Endothelial cell of umbilical vein (primary cell): Measurements from ENCODE around the gene CCDC12. TPM values are rescaled to one million over a fixed set of nuclear protein-coding genes. Genes with fewer than 3 reads are reported as not detected.
A peak's percentile ranks its signal among the peaks of the same experiment; 100 is the strongest.

Experiments used
- BruUV-seq: library from RNA; stranded (reverse); fragments of 400-500 nt; replicated peaks from 2 replicates; lab custom pipeline; 2021; lab: Mats Ljungman, UMichigan
- CTCF ChIA-PET: fragments of 300-600, 350-600 bp; sonication (Branson Sonifier 250); formaldehyde crosslinking; loops from one replicate; lab custom pipeline; 2021; ENCODE audit warnings: antibody characterized with exemption, inconsistent platforms; lab: Charles Lee
- POLR2A ChIA-PET: fragments of 300-600, 350-600 bp; sonication (Branson Sonifier 250); formaldehyde crosslinking; loops from one replicate; lab custom pipeline; 2021; ENCODE audit warnings: antibody characterized with exemption, inconsistent platforms; lab: Charles Lee
- DNase-seq: peaks from one replicate; pipeline ENCODE4 v3.0.0-alpha.2; 2011; ENCODE audit warnings: low read depth, low spot score
- FAIRE-seq: peaks from 2 replicates; lab custom pipeline; 2011; peaks lifted over from hg19 to GRCh38; lab: Jason Lieb, UNC
- H2AFZ ChIP-seq: 2 replicates; pipeline ENCODE4 v1.6.0; 2012; ENCODE audit warnings: low read depth, low read length, control low read depth, inconsistent platforms
- H3K27ac ChIP-seq: 2 replicates; pipeline ENCODE4 v1.5.1; 2011; ENCODE audit warnings: low read depth, mild to moderate bottlenecking, control low read depth, low read length, moderate library complexity; ENCODE audit not compliant: insufficient read depth
- H3K27me3 ChIP-seq, 2 experiments: 2 replicates each; pipeline versions ENCODE4 v1.6.0 to v1.6.1; 2011; ENCODE audit warnings: low read length in 2 of 2, mixed read lengths in 1 of 2; ENCODE audit not compliant: control insufficient read depth in 2 of 2, insufficient read depth in 2 of 2
- H3K36me3 ChIP-seq, 2 experiments: 2 replicates in 1 of 2; 3 replicates in 1 of 2; pipeline ENCODE4 v1.5.1; 2011; ENCODE audit warnings: low read length in 2 of 2, mild to moderate bottlenecking in 1 of 2, moderate library complexity in 1 of 2; ENCODE audit not compliant: control insufficient read depth in 2 of 2, insufficient read depth in 2 of 2; ENCODE audit errors: extremely low read depth in 1 of 2
- H3K4me1 ChIP-seq: 3 replicates; pipeline ENCODE4 v1.5.1; 2011; ENCODE audit warnings: mild to moderate bottlenecking, low read length; ENCODE audit not compliant: control insufficient read depth, insufficient read depth; ENCODE audit errors: extremely low read depth
- H3K4me2 ChIP-seq: 2 replicates; pipeline ENCODE4 v1.6.1; 2011; ENCODE audit warnings: low read length, control low read depth, mixed read lengths; ENCODE audit not compliant: insufficient read depth
- H3K4me3 ChIP-seq, 3 experiments: fragments of 200-600 bp in 1 of 3; sonication (generic), shearing (Covaris generic) in 1 of 3; replicated peaks in 1 of 3; 2 replicates each; pipeline ENCODE4 v1.5.1; 2011 to 2016; ENCODE audit warnings: control low read depth in 3 of 3, low read length in 3 of 3, mild to moderate bottlenecking in 2 of 3, inconsistent platforms in 1 of 3, low read depth in 1 of 3, moderate library complexity in 1 of 3; ENCODE audit not compliant: insufficient read depth in 1 of 3
- H3K79me2 ChIP-seq: 2 replicates; pipeline ENCODE4 v1.6.0; 2012; ENCODE audit warnings: low read length, inconsistent platforms; ENCODE audit not compliant: control insufficient read depth, insufficient read depth
- H3K9ac ChIP-seq: replicated peaks from 2 replicates; pipeline ENCODE3; 2011; ENCODE audit warnings: low read length, control low read depth; ENCODE audit not compliant: insufficient read depth; ENCODE audit errors: extremely low read depth
- H3K9me1 ChIP-seq: replicated peaks from 3 replicates; pipeline ENCODE4 v1.6.0; 2011; ENCODE audit warnings: mild to moderate bottlenecking, low read length; ENCODE audit not compliant: control insufficient read depth, insufficient read depth; ENCODE audit errors: extremely low read depth
- H3K9me3 ChIP-seq: replicated peaks from 2 replicates; pipeline ENCODE4 v1.5.1; 2012; ENCODE audit warnings: low read length, inconsistent platforms; ENCODE audit not compliant: control insufficient read depth, insufficient read depth
- H4K20me1 ChIP-seq: replicated peaks from 2 replicates; pipeline ENCODE3; 2011; ENCODE audit warnings: mild to moderate bottlenecking, low read length; ENCODE audit not compliant: control insufficient read depth, insufficient read depth; ENCODE audit errors: extremely low read depth
- CTCF ChIP-seq, 2 donors: IDR thresholded peaks; 1 replicate in 1 of 2; 2 replicates in 1 of 2; pipeline ENCODE4 v1.5.1; 2011; ENCODE audit warnings: low read length in 2 of 2, mild to moderate bottlenecking in 2 of 2, moderate library complexity in 2 of 2, control low read depth in 1 of 2, inconsistent platforms in 1 of 2, low read depth in 1 of 2; ENCODE audit not compliant: insufficient read depth in 1 of 2; ENCODE audit errors: extremely low read depth in 1 of 2
- EZH2 ChIP-seq: IDR thresholded peaks from 2 replicates; pipeline ENCODE4 v1.6.1; 2012; ENCODE audit warnings: borderline replicate concordance, low read depth, mild to moderate bottlenecking, moderate library complexity, low read length, inconsistent platforms; ENCODE audit not compliant: severe bottlenecking
- FOS ChIP-seq: IDR thresholded peaks from 2 replicates; pipeline ENCODE4 v1.6.1; 2011; ENCODE audit warnings: mild to moderate bottlenecking, low read length, moderate library complexity, borderline replicate concordance; ENCODE audit not compliant: insufficient read depth
- GATA2 ChIP-seq: IDR thresholded peaks from 2 replicates; pipeline ENCODE4 v1.7.0; 2011; ENCODE audit warnings: low read depth, mild to moderate bottlenecking, moderate library complexity, mixed read lengths, low read length; ENCODE audit not compliant: insufficient read length, insufficient read depth
- JUN ChIP-seq: IDR thresholded peaks from 2 replicates; pipeline ENCODE4 v1.6.1; 2011; ENCODE audit warnings: borderline replicate concordance, low read depth; ENCODE audit not compliant: insufficient read length, insufficient read depth
- MAX ChIP-seq: IDR thresholded peaks from 2 replicates; pipeline ENCODE4 v1.6.1; 2011; ENCODE audit not compliant: insufficient read depth, insufficient read length
- MYC ChIP-seq: IDR thresholded peaks from one replicate; pipeline ENCODE4 v1.6.1; 2011; ENCODE audit warnings: mild to moderate bottlenecking, low read depth, low read length
- POLR2A ChIP-seq: IDR thresholded peaks from 2 replicates; pipeline ENCODE4 v1.6.1; 2012; ENCODE audit warnings: low read depth, mild to moderate bottlenecking, control low read depth, low read length
- POLR2AphosphoS5 ChIP-seq: IDR thresholded peaks from 2 replicates; pipeline ENCODE4 v1.6.1; 2012; ENCODE audit warnings: low read depth, mild to moderate bottlenecking, control low read depth, low read length, moderate library complexity; ENCODE audit not compliant: insufficient read depth
- dilution Hi-C: fragments of 300-500 bp; cut with MboI; formaldehyde crosslinking; loops from one replicate; pipeline ENCODE4 v1.15.0; 2019; ENCODE audit warnings: low sequenced_read_pairs; ENCODE audit not compliant: extremely low pct_ligation_motif_present
- intact Hi-C: fragments of 100-400 bp; cut with micrococcal nuclease; formaldehyde crosslinking; loops from one replicate; pipeline ENCODE4 v1.10.0; 2022
- polyA plus RNA-seq, 4 experiments: library from polyadenylated mRNA; depleted of rRNA in 3 of 4; stranded (reverse) in 3 of 4; unstranded in 1 of 4; fragments of >200 nt; gene quantifications; 2 replicates each; pipeline versions ENCODE4 v1.2.1 to v1.2.3, GENCODE V29; 2011 to 2012; ENCODE audit warnings: missing spikeins in 1 of 4
- total RNA-seq: library from RNA; stranded (reverse); gene quantifications from 2 replicates; pipeline ENCODE4 v1.2.3, GENCODE V29; 2021

Gene CCDC12
- total and polyA plus RNA-seq, 2 donors (not counting 3 experiments of a cell fraction or from before 2014, with no cell fraction given): 35.1 to 50.5 TPM

GRCh38 chr3:46979958-46980497 lies 3.5 kb upstream of the CCDC12 start:
- Histone ChIP-seq H3K79me2 (peaks cover 45% of the 10 kb centered on the region), H3K9ac (peak overlapping the region; percentile 70)
- intact Hi-C loops: loop anchor here (1.0 to 2.0 kb wide), 4 partner anchors 7 to 400 kb away; no protein-coding TSS in a partner anchor

More at GRCh38 chr3:46979958-46980497, 3.5 kb upstream of the CCDC12 start:
- Histone ChIP-seq H3K9me1 (no peaks in the 10 kb centered on the region), H4K20me1 (no peaks in the 10 kb centered on the region), H3K27me3 (no peaks in the 10 kb centered on the region), H3K4me3 (peak overlapping the region; percentile 56 to 77 (median 71)), H3K4me1 (peaks cover 30% of the 10 kb centered on the region), H3K9me3 (no peaks in the 10 kb centered on the region), H3K36me3 (no peaks in the 10 kb centered on the region), H3K4me2 (peak overlapping the region; percentile 75), H3K27ac (no peak overlapping the region), H2AFZ (peak overlapping the region; percentile 68)
- no peak for TF ChIP-seq MYC
- TF ChIP-seq CTCF (IDR thresholded peaks at IDR 0.05; ENCODE audit: extremely low read depth in 1 of 2, insufficient read depth in 1 of 2, low read depth in 1 of 2, low read length in 2 of 2): no peak
- no peak for TF ChIP-seq GATA2
- TF ChIP-seq POLR2AphosphoS5: no peak
- TF ChIP-seq POLR2A: no peak
- no peak for TF ChIP-seq FOS
- no peak for TF ChIP-seq JUN
- TF ChIP-seq EZH2: no peak
- TF ChIP-seq MAX: no peak
- ChIA-PET CTCF (interaction anchor here (0.6 to 6.4 kb wide), 6 partner anchors 17 to 344 kb away, joined by 3 to 52 read pairs (median 4); no protein-coding TSS in a partner anchor), POLR2A (interaction anchor here (0.5 to 1.2 kb wide), 4 partner anchors 21 to 50 kb away, joined by 3 to 6 read pairs (median 4); no protein-coding TSS in a partner anchor)
- dilution Hi-C loops: no loop called here
- DNase-seq (no peak), FAIRE-seq (peak; percentile 60)
- TSS peak; percentile 7 for BruUV-seq
